Heart left ventricle (tissue), 16 donors: ENCODE measurements around the gene ICA1. TPM values are rescaled to one million over a fixed set of nuclear protein-coding genes. Genes with fewer than 3 reads are reported as not detected.

ENCODE experiments used
- ATAC-seq, 4 donors: fragments of 200-7000 bp; cut with Tn5 transposase; one replicate each; pipeline ENCODE4 v1.9.1; 2020 to 2022; ENCODE audit warnings: moderate library complexity in 4 of 4, mild to moderate bottlenecking in 3 of 4, moderate number of reproducible peaks in 1 of 4
- DNase-seq, 5 donors: peaks; one replicate each; pipeline ENCODE4 v3.0.0-alpha.2; 2020
- H3K27ac ChIP-seq, 12 donors: fragments of 200-600 bp; sonication (generic) in 4 of 12; one replicate each; pipeline versions ENCODE4 v1.5.0 to v1.8.0; 2016 to 2022; ENCODE audit warnings: mild to moderate bottlenecking in 2 of 12
- H3K27me3 ChIP-seq, 9 donors: fragments of 200-600 bp; sonication (generic) in 2 of 9; one replicate each; pipeline versions ENCODE4 v1.5.1 to v1.8.0; 2016 to 2022; ENCODE audit warnings: mild to moderate bottlenecking in 3 of 9
- H3K36me3 ChIP-seq, 9 donors: fragments of 200-600 bp; sonication (generic) in 2 of 9; one replicate each; pipeline versions ENCODE4 v1.5.0 to v1.8.0; 2018 to 2022; ENCODE audit warnings: mild to moderate bottlenecking in 2 of 9
- H3K4me1 ChIP-seq, 12 donors: fragments of 200-600 bp; sonication (generic) in 4 of 12; one replicate each; pipeline versions ENCODE4 v1.5.0 to v1.8.0; 2016 to 2022; ENCODE audit warnings: mild to moderate bottlenecking in 3 of 12
- H3K4me3 ChIP-seq, 12 donors: fragments of 200-600 bp; sonication (generic) in 4 of 12; one replicate each; pipeline versions ENCODE4 v1.5.0 to v1.8.0; 2017 to 2022; ENCODE audit warnings: mild to moderate bottlenecking in 9 of 12, moderate library complexity in 4 of 12
- H3K9me3 ChIP-seq, 12 donors: fragments of 200-600 bp; sonication (generic) in 4 of 12; one replicate each; pipeline versions ENCODE4 v1.5.0 to v1.8.0; 2016 to 2022; ENCODE audit warnings: mild to moderate bottlenecking in 1 of 12
- POLR2A ChIP-seq, 2 donors: fragments of 450-650 bp; IDR thresholded peaks; one replicate each; pipeline ENCODE4 v1.6.1; 2017; ENCODE audit warnings: antibody characterized with exemption in 2 of 2, mild to moderate bottlenecking in 2 of 2, moderate library complexity in 2 of 2
- WGBS, 4 donors: extraction: QIAGEN DNeasy Blood & Tissue Kit in 2 of 4; methylation state at CpG; one replicate each; pipeline versions ENCODE4 v1.1.5 to v1.1.7; 2013 to 2018; 5-methylcytosine and 5-hydroxymethylcytosine counted together
- intact Hi-C, 10 donors: fragments of 100-400 bp; cut with DNase I; formaldehyde crosslinking; loops; one replicate each; pipeline versions ENCODE4 v1.11.1 to v1.14.2; 2022
- polyA plus RNA-seq, 2 donors: library from polyadenylated mRNA; stranded (reverse); fragments of 200-250 nt; gene quantifications; one replicate each; pipeline ENCODE4 v1.2.3, GENCODE V29; 2013
- total RNA-seq, 9 donors: library from RNA; depleted of rRNA in 2 of 9; stranded (reverse); fragments of >200 nt in 2 of 9; fragmentation: NEBNext Ultra II Directional in 3 of 9; extraction: Animal tissue kit (Norgen Biotek cat#: 25700) in 3 of 9; gene quantifications; one replicate each; pipeline versions ENCODE4 v1.1.0 to v1.2.4, GENCODE V29; 2016 to 2023
- TF ChIP-seq, protein P1 (sequence below), 12 donors: fragments of 200-600 bp; sonication (generic) in 4 of 12; IDR thresholded peaks; one replicate each; pipeline versions ENCODE4 v1.5.0 to v1.8.0; 2018 to 2022; ENCODE audit warnings: antibody characterized with exemption in 12 of 12, mild to moderate bottlenecking in 5 of 12
- donor health status: ischemic (EF 13 %, LVEDD 7.1; RV severe dilation, severe dysfunction).
- donor health status: healthy with polysubstance abuse.
- donor health status: DM: no; HTN: yes; CAD: no.
- donor health status: DM: no; HTN: no; CAD: no.
- donor health status: ischemic (EF 25% LVEDD 6.9; RV normal size, moderate dysfunction).
- donor health status: ischemic (EF 25% LVEDD 5.7; RV mildly dilated, moderate dysfunction).
- donor health status: healthy.
- donor health status: DM: yes; HTN: yes; CAD: no.
- donor health status: ischemic (EF 35%, LVEDD 5.7; RV mildly dilated, moderate dysfunction).
- donor health status: nonischemic (EF 11% LVEDD 7.7; RV severe dilation, severe dysfunction).
- donor health status: DM: yes; HTN: yes; CAD: no.
- donor health status: PGD.
- donor health status: ischemic (EF 29% LVEDD 5.4; RV normal size, mild dysfunction).
- donor health status: nonischemic (EF 23%, LVEDD 6.1; RV moderate dilation, normal function).

Gene ICA1
- total and polyA plus RNA-seq, 11 donors: 23.8 to 74.4 (median 54.4) TPM

DNA sequence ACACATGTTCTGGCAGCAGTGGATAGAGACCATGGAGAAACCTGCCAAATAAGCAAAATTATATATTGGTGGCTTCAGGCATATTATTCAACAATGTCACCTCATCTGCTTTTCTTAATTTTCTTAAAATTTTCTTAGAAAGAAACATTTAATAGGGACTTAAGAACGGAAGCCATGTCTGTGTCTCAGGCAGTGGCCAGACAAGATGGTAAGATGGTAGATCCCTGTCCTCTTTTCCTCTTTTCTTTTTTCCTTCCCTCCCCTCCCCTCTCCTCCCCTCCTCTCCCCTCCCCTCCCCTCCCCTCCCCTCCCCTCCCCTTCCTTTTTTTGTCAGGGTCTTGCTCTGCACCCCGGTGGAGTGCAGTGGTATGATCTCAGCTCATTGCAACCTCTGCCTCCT lies 24.2 kb upstream of the ICA1 start:
- intact Hi-C loops: loop anchor here in 3 of 10 donors (5.0 to 10.0 kb wide), 3 partner anchors 51 to 691 kb away; no protein-coding TSS in a partner anchor
- DNase-seq: no peak
- TF ChIP-seq POLR2A (IDR thresholded peaks at IDR 0.05): no peak
- TF ChIP-seq, protein P1, sequence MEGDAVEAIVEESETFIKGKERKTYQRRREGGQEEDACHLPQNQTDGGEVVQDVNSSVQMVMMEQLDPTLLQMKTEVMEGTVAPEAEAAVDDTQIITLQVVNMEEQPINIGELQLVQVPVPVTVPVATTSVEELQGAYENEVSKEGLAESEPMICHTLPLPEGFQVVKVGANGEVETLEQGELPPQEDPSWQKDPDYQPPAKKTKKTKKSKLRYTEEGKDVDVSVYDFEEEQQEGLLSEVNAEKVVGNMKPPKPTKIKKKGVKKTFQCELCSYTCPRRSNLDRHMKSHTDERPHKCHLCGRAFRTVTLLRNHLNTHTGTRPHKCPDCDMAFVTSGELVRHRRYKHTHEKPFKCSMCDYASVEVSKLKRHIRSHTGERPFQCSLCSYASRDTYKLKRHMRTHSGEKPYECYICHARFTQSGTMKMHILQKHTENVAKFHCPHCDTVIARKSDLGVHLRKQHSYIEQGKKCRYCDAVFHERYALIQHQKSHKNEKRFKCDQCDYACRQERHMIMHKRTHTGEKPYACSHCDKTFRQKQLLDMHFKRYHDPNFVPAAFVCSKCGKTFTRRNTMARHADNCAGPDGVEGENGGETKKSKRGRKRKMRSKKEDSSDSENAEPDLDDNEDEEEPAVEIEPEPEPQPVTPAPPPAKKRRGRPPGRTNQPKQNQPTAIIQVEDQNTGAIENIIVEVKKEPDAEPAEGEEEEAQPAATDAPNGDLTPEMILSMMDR (IDR thresholded peaks at IDR 0.05): no peak
- ATAC-seq: no peak
- Histone ChIP-seq H3K4me3 (no peak overlapping the region), H3K27ac (peak overlapping the region in 5 of 12 donors; percentile 73 to 89 (median 86)), H3K27me3 (no peaks in the 10 kb centered on the region), H3K36me3 (no peaks in the 10 kb centered on the region), H3K4me1 (peaks cover 0 to 40% (median 9%) of the 10 kb centered on the region in 12 donors), H3K9me3 (no peaks in the 10 kb centered on the region)
- 76 to 85% (median 82%) methylated on average over 2 of the region's 2 CpGs for WGBS, 4 donors

DNA sequence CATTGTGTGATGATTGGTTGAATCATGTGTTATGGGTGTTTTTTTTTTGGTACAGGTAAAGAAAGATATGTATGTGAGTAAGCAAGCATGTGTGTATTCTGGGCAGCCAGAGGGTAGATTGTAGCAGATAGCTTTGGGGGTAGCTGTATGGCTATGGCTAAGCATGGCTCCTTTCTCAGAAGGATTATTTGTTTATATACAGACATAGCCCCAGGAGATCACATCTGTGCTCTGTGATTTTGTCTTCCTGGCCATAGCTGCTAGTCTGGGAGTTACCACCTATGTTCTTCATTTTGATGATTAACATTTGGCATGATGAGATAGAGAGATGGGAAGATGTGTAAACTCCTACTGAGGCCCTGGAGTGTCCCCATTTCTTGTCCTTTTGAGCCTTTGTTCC lies 23.2 kb upstream of the ICA1 start:
- peaks cover 0 to 33% (median 8%) of the 10 kb centered on the region in 12 donors for H3K4me1 ChIP-seq
- H3K27me3 ChIP-seq: no peaks in the 10 kb centered on the region
- H3K27ac ChIP-seq: peak overlapping the region; percentile 1 to 90 (median 82)
- intact Hi-C loops: loop anchor here in 3 of 10 donors (5.0 to 10.0 kb wide), 3 partner anchors 50 to 690 kb away; no protein-coding TSS in a partner anchor
- no peaks in the 10 kb centered on the region for H3K9me3 ChIP-seq
- ATAC-seq (no peak), DNase-seq (no peak)
- no peak overlapping the region for H3K4me3 ChIP-seq
- no peak for TF ChIP-seq POLR2A (IDR thresholded peaks at IDR 0.05)
- TF ChIP-seq, protein P1 (IDR thresholded peaks at IDR 0.05): no peak
- no peaks in the 10 kb centered on the region for H3K36me3 ChIP-seq

DNA sequence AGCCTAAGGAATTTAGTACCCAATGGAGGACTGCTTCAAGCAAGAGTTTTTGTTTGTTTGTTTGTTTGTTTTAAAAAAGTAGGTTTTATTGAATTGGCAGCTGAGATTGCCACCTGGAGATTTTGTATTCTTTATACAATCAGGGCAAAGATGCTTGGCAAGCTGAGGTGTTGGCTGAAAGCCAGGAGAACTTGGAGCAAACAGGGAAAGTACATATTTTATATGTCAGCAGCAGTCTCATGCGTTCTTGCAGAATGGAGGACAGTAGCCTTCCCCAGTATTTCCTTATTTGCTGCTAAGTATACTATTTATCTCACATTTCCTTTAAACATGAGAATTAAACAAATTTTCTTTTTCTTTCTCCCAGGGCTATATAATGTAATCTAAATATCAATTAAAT lies 22.6 kb upstream of the ICA1 start:
- peak in 1 of 5 donors; percentile 14 for DNase-seq
- Histone ChIP-seq H3K27me3 (no peaks in the 10 kb centered on the region), H3K27ac (peak overlapping the region; percentile 1 to 90 (median 82)), H3K4me1 (peaks cover 0 to 33% (median 8%) of the 10 kb centered on the region in 12 donors), H3K4me3 (no peak overlapping the region), H3K36me3 (no peaks in the 10 kb centered on the region), H3K9me3 (no peaks in the 10 kb centered on the region)
- intact Hi-C loops: loop anchor here in 4 of 10 donors (1.0 to 10.0 kb wide), 4 partner anchors 23 to 690 kb away; no protein-coding TSS in a partner anchor
- ATAC-seq: peak in 1 of 4 donors; percentile 9
- WGBS, 4 donors: 17 to 31% (median 20%) methylated on average over 1 of the region's 1 CpG
- TF ChIP-seq, protein P1 (IDR thresholded peaks at IDR 0.05): no peak
- TF ChIP-seq POLR2A (IDR thresholded peaks at IDR 0.05): no peak

DNA sequence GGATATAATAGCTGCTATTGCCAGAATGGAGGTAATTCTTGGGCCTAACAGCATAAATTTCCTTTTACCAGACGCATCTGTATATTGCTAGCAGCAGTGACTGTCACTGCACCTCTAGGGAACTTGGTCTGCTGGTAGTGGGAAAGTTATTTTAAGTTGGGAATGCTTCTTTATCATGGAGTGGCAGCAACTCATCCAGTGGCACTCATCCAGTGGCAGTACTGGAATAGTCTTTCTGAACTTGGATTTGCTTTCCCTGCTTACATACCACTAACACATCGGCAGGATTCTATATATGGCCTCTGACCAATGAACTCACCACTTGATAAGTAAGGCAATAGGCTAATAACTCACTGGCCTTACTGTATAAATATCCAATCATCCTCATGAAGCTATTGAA lies 22.0 kb upstream of the ICA1 start:
- 35 to 45% (median 41%) methylated on average over 2 of the region's 2 CpGs for WGBS, 4 donors
- H3K4me1 ChIP-seq: peaks cover 0 to 33% (median 8%) of the 10 kb centered on the region in 12 donors
- H3K36me3 ChIP-seq: no peaks in the 10 kb centered on the region
- TF ChIP-seq, protein P1 (IDR thresholded peaks at IDR 0.05): no peak
- no peak for TF ChIP-seq POLR2A (IDR thresholded peaks at IDR 0.05)
- intact Hi-C loops: loop anchor here in 3 of 10 donors (1.0 to 10.0 kb wide), 3 partner anchors 23 to 689 kb away; no protein-coding TSS in a partner anchor
- peak overlapping the region; percentile 28 to 90 (median 82) for H3K27ac ChIP-seq
- H3K4me3 ChIP-seq: no peak overlapping the region
- DNase-seq (peak in 4 of 5 donors; percentile 60 to 80 (median 70)), ATAC-seq (peak; percentile 91 to 93 (median 91))
- no peaks in the 10 kb centered on the region for H3K27me3 ChIP-seq
- no peaks in the 10 kb centered on the region for H3K9me3 ChIP-seq
